ENCODE data around the gene GDPD3.
"Not testable (repeated sequence)": the region's sequence is repeated elsewhere in the genome, so short reads cannot be mapped to it uniquely, and the experiment has no call there.

GDPD3 gene

DNA sequence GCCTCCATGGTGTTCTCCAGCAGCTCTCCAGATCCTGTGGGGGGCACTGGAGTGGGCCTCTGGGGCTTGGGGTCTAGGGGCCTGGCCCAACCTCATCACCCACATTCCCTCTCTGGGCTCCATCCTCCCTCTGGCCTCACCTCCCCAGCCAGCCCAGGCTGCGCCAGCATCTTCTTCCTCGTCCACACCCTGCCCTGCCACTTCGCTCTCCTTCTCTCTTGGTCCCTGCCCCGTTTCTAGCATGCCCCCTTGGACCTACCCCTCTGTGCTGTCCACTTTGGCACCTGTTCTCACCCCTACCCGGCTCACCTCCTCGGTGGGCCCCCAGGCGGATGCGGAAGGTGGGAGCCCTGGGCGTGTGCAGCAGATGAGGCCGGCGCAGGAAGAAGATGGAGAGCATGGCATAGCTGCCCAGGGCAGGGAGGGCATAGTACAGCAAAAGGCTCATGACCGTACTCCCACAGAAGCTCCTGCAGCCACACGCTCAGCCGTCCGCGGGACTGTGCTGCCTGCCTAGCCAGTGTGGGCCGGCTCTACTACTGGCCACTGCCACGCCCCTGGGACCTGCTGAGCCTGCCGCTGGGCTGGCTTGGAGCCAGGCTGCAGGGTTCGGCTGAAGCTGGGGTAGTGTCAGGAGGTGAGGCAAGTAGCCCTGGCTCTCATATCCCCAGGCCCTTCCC, at the start of gene GDPD3:
Gene GDPD3 (minus strand): TSS at position 507 of the 680 bp plus-strand sequence. CDS start 59 bp downstream, at position 448.
- no peak for DNase-seq (ENCODE audit: low read depth, low spot score)

- DNase-seq (ENCODE audit: low read depth, low spot score) = no peak
Observed at GRCh38 chr16:30157214-30157613, 43.9 kb upstream of the GDPD3 start.

GRCh38 chr16:30155188-30155587, 41.9 kb upstream of the GDPD3 start:
- DNase-seq (ENCODE audit: low read depth, low spot score) = no peak

GRCh38 chr16:30152517-30152916, 39.2 kb upstream of the GDPD3 start:
- no peak for DNase-seq (ENCODE audit: low read depth, low spot score)

- no peak for DNase-seq (ENCODE audit: low read depth, low spot score)
Observed at GRCh38 chr16:30151091-30151490, 37.8 kb upstream of the GDPD3 start.

DNA sequence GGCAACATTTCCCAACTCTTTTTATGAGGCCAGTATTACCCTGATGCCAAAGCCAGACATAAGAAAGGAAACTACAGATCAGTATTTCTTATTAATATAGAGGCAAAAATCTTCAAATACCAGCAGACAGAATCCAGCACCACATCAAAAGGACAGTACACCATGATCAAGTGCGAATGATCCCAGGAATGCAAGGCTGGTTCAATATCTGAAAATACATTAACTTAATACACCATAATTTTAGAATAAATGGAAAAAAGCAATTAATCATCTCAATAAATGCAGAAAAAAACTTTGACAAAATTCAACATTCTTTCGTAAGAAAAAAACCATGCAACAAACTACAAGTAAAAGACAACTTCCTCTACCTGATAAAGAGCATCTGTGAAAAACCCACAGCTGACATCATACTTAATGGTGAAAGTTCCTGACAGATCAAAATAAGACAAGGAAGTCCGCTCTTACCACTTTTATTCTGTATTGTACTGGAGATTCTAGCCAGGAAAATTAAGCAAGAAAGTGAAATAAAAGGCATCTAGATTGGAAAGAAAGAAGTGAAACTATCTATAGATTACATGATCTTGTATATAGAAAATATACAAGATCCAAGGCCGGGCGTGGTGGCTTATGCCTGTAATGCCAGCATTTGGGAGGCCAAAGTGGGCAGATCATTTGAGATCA, 36.1 kb upstream of the GDPD3 start:
- DNase-seq (ENCODE audit: low read depth, low spot score) = no peak

DNA sequence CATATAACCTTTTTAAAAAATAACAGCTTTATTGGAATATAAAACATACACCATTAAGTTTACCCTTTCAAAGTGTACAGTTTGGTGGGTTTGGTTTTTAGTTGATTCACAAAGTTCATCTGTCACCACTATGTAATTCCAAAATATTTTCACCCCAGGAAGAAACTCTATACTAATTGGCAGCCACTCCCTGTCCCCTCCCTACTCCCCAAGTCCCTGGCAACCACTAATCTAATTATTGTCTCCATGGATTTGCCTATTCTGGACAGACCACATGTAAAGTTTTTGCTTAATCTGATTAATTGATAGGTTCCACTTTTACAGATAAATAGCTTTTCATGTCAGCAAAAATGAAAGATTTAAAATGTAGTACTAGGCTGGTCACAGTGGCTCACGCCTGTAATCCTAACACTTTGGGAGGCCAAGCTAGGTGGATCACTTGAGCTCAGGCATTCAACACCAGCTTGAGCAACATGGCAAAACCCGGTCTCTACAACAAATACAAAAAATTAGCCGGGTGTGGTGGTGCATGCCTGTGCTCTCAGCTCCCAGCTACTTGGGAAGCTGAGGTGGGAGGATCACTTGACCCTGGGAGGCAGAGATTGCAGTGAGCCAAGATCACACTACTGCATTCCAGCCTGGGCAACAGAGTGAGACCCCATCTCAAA, 34.6 kb upstream of the GDPD3 start:
- no peak for DNase-seq (ENCODE audit: low read depth, low spot score)

DNA sequence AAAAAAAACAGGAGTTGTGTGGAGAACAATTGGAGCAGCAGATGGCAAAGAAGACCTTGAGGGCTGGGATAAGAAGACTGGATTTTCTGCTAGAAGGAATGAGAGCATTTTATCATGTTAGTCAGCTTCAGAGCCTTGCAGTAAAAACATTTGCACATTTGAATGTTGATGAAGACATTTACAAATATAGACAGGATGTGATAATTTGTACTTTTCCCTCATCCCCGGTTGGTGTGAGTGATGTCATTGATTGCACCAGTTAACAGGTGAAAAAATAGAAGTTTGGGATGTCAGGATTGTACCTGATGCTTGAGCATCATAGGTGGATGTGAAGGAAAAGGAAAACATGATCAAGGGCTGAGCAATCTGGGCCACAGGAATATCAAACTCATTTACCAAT, 32.3 kb upstream of the GDPD3 start:
- DNase-seq (ENCODE audit: low read depth, low spot score) = no peak

- no peak for DNase-seq (ENCODE audit: low read depth, low spot score)
Observed at GRCh38 chr16:30144917-30145316, 31.6 kb upstream of the GDPD3 start.

- DNase-seq (ENCODE audit: low read depth, low spot score) = no peak
Observed at GRCh38 chr16:30144017-30144416, 30.7 kb upstream of the GDPD3 start.

GRCh38 chr16:30143347-30143702, 30.0 kb upstream of the GDPD3 start:
- DNase-seq (ENCODE audit: low read depth, low spot score) = no peak

DNA sequence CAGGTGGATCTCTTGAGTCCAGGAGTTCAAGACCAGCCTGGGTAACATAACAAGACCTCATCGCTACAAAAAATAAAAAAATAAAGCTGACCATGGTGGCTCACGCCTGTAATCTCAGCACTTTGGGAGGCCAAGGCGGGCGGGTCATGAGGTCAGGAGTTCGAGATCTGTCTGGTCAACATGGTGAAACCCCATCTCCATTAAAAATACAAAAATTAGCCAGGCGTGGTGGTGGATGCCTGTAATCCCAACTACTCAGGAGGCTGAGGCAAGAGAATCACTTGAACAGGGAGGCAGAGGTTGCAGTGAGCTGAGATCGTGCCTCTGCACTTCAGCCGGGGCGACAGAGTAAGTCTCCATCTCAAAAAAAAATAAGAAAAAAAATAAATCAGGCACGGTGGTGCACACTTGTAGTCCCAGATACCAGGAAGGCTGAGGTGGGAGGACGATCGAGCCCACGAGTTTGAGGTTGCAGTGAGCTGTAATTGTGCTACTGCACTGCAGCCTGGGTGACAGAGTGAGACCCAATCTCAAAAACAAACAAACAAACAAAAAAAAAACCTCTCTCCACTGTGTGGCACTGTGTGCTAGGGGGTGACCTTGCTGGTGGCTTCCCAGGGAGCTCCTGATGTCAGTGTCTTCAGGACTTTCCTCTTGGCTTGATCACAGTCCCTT, 29.5 kb upstream of the GDPD3 start:
- no peak for DNase-seq (ENCODE audit: low read depth, low spot score)

- DNase-seq (ENCODE audit: low read depth, low spot score) = no peak
Observed at GRCh38 chr16:30141750-30142149, 28.4 kb upstream of the GDPD3 start.

GRCh38 chr16:30139583-30140481, 26.5 kb upstream of the GDPD3 start:
- DNase-seq (ENCODE audit: low read depth, low spot score) = no peak

DNA sequence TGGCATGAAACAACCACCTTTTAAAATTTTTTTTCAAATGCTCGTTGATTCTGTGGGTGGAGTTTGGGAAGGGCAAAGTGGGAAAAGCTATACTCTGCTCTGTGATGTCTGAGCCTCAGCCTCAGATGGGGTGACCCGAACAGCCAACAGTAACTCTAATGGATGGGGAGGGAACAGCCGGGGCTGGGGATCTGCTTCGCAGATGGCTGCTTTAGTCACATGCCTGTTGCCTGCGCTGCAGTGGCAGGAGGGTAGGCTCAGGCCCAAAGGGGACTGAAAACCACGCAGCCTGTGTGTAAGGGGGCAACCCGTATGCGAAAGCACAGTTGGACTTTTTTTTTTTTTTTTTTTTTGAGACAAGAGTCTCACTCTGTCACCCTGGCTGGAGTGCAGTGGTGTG, 24.6 kb upstream of the GDPD3 start:
- DNase-seq (ENCODE audit: low read depth, low spot score) = no peak

- DNase-seq (ENCODE audit: low read depth, low spot score) = no peak
Observed at GRCh38 chr16:30136971-30137605, 23.8 kb upstream of the GDPD3 start.

DNA sequence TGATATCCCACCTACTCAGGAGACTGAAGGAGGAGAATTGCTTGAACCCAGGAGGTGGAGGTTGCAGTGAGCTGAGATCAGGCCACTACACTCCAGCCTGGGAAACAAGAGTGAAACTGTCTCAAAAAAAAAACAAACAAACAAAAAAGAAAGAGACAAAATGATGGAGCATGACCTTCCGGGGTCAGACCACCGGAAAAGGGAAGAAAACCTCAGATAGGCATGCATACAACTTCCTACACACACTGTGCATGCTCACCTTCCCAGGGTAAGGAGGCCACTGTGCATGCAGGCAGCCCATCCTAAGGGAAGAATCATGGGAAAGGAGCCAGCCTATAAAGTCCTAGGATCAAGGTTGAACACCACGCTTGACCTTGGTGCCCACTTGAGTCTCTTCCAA, 19.3 kb upstream of the GDPD3 start:
- DNase-seq (ENCODE audit: low read depth, low spot score) = no peak

DNA sequence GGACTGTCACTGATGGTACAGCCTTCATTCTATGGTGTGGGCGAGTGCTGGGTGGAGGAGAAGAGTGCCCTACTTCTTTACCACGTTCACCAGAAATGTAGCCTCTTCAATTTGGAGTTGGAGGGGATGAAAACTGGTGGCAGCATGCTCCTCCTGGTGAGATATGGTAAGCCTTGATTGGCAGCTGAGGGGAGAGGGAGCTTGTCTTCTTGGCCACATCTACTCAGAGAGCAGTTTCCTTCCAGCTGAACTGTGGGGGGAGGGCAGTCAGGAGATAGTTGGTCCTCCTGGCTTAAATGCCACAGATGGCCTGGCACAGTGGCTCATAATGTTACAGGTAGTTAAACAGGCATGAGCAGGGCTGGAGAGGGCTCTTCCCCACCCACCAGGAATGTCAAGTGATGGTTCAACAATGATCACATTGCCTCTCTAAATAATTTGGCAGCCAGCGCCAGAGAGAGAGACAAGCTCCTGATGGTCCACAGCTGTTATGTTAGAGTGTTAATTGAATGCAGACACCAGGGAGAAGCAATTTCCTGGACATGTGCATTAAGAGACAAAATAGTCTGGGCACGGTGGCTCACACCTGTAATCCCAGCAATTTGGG, 18.6 kb upstream of the GDPD3 start:
- DNase-seq (ENCODE audit: low read depth, low spot score) = no peak

GRCh38 chr16:30127993-30128392, 14.7 kb upstream of the GDPD3 start:
- no peak for DNase-seq (ENCODE audit: low read depth, low spot score)

DNA sequence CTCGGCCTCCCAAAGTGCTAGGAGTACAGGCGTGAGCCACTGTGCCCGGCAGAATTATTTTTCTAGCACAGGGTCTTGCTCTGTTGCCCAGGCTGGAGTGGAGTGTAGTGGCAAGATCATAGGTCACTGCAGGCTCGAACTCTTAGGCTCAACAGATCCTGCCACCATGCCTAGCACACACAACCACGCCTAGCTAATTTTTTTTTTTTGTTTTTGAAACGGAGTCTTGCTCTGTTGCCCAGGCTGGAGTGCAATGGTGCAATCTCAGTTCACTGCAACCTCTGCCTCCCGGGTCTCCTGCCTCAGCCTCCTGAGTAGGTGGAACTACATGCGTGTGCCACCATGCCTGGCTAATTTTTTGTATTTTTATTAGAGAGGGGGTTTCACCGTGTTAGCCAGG, 12.4 kb upstream of the GDPD3 start:
- not testable (repeated sequence) for DNase-seq (ENCODE audit: low read depth, low spot score)

DNA sequence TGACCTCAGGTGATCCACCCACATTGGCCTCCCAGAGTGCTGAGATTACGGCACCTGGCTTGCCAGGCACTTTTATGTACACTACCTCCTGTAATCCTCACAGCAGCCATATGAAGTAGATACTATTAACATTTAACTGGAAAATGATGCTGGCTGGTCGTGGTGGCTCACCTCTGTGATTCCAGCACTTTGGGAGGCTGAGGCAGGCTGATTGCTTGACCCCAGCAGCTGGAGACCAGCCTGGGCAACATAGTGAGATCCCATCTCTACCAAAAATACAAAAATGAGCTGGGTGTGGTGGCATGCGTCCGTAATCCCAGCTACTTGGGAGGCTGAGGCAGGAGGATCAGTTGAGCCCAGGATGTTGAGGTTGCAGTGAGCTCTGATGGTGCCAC, 11.6 kb upstream of the GDPD3 start:
- DNase-seq (ENCODE audit: low read depth, low spot score) = no peak
